Mucosa of gallbladder (tissue), 1 donor: Measurements from ENCODE around the gene FCGR3A. TPM values are rescaled to one million over a fixed set of nuclear protein-coding genes. Genes with fewer than 3 reads are reported as not detected.
"Not testable (repeated sequence)": the region's sequence is repeated elsewhere in the genome, so short reads cannot be mapped to it uniquely, and the experiment has no call there.

Experiments
- DNase-seq: peaks from one replicate; pipeline ENCODE4 v3.0.0-alpha.2; 2020; ENCODE audit warnings: low spot score
- total RNA-seq: library from RNA; stranded (reverse); gene quantifications from one replicate; pipeline ENCODE4 v1.2.1, GENCODE V29; 2021
- donor health status: DM: no; HTN: no; CAD: no.

The FCGR3A gene
- total RNA-seq, 1 donor from 2014 or later = 36.0 TPM

- DNase-seq = not testable (repeated sequence)
These were observed 7.4 kb upstream of the FCGR3A start for GRCh38 chr1:161556990-161557389.

- DNase-seq = not testable (repeated sequence)
These were observed 6.5 kb upstream of the FCGR3A start for GRCh38 chr1:161556143-161556542.

GRCh38 chr1:161554815-161555417 is 5.3 kb upstream of the FCGR3A start:
- DNase-seq = not testable (repeated sequence)

- DNase-seq = not testable (repeated sequence)
These were observed 4.7 kb upstream of the FCGR3A start for GRCh38 chr1:161554340-161554739.

GRCh38 chr1:161553631-161554030 is 4.0 kb upstream of the FCGR3A start:
- not testable (repeated sequence) for DNase-seq

GRCh38 chr1:161550942-161551341 is 1.3 kb upstream of the FCGR3A start:
- DNase-seq = not testable (repeated sequence)

- not testable (repeated sequence) for DNase-seq
These were observed 740 bp downstream of the FCGR3A start for GRCh38 chr1:161548749-161549406.

- not testable (repeated sequence) for DNase-seq
These were observed 1.4 kb downstream of the FCGR3A start for GRCh38 chr1:161547995-161548741.

GRCh38 chr1:161545005-161545731 is 4.5 kb downstream of the FCGR3A start:
- not testable (repeated sequence) for DNase-seq

- not testable (repeated sequence) for DNase-seq
These were observed 6.5 kb downstream of the FCGR3A start for GRCh38 chr1:161543125-161543524.

GRCh38 chr1:161542091-161542559 is 7.5 kb downstream of the FCGR3A start:
- not testable (repeated sequence) for DNase-seq

- not testable (repeated sequence) for DNase-seq
These were observed 9.1 kb downstream of the FCGR3A start for GRCh38 chr1:161540570-161540960.

- peak; percentile 76 for DNase-seq
These were observed 9.7 kb downstream of the FCGR3A start for GRCh38 chr1:161539731-161540569.

- DNase-seq = not testable (repeated sequence)
These were observed 10.6 kb downstream of the FCGR3A start for GRCh38 chr1:161538925-161539479.

- not testable (repeated sequence) for DNase-seq
These were observed 12.4 kb downstream of the FCGR3A start for GRCh38 chr1:161537068-161537669.

GRCh38 chr1:161532644-161533567 is 16.7 kb downstream of the FCGR3A start:
- not testable (repeated sequence) for DNase-seq

GRCh38 chr1:161531986-161532643 is 17.5 kb downstream of the FCGR3A start:
- no peak for DNase-seq
